ENCODE results near the gene KLK8.

The KLK8 gene, protein sequence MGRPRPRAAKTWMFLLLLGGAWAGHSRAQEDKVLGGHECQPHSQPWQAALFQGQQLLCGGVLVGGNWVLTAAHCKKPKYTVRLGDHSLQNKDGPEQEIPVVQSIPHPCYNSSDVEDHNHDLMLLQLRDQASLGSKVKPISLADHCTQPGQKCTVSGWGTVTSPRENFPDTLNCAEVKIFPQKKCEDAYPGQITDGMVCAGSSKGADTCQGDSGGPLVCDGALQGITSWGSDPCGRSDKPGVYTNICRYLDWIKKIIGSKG

DNA sequence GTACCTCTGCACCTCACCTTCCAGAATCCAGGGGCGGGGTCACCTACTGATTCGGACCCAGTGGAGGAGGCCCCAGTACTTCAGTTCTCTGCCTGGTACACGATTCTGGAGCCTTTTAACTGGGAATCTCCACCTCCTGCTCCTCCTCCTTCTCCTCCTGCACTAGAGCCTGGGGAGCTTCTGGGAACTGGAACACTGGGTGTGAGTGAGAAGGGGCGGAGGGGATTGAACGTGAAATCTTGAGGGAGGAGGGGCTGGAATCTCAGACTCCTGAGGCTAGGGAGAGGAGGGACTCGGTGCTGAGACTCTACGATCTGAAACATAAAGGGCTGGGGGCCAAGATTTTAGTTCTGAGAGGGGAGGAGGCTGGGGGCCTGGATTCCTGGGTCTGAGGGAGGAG is at the start of gene KLK8:
KLK8 (minus strand) TSS at position 90 of the 400 bp plus-strand sequence. CDS start 437 bp downstream, outside the sequence.
- DNase-seq (ENCODE audit: low spot score): no peak

DNA sequence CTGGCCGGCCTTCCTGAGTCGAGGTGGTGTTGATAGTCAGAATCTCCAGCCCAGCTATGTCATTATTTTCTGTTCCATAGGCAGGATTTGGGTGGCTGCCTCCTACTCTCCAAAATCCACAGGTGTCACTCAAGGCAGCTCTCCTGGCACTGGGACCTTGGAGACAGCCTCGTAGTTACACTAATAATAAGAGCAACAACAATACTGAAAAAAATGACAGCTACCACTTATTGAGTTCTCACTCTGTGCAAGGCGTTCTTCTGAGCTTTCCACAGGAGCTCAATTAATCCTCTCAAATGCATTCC is 45.6 kb upstream of the KLK8 start:
- DNase-seq (ENCODE audit: low spot score): no peak

DNA sequence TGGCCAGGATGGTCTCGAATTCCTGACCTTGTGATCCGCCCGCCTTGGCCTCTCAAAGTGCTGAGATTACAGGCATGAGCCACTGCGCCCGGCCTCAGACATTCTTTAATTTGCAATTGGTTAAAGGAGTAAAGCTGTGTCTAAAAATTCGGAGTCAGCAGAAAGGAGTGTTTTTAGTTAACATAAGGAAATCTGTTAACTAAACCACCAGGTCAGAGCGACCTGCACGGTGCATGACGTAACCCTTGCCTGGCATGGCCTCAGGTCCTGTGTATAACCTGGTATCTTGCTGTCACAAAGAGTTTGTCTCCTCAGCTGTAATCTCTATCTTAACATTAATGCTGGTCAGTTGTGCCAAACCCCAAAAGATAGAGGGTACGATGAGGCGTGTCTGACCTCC is 42.9 kb upstream of the KLK8 start:
- DNase-seq (ENCODE audit: low spot score): no peak

DNA sequence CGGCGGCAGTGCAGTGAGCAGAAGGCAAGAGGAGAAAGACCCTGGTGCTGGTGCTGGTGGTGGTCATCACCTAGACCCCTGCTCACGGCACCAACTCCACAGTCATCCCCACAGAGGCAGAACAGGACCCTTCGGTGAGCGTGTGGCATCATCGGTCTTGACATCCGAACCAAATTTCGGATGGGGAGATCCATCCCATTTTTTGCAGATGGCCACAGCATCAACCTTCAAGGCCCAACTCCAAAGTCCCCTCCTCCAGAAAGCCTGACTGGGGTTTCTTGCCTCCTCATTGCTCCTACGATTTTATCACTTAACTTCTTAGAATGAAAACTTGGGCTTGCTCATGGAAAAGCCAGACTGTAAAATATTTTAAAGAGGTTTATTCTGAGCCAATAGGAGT is 42.1 kb upstream of the KLK8 start:
- no peak for DNase-seq (ENCODE audit: low spot score)

DNA sequence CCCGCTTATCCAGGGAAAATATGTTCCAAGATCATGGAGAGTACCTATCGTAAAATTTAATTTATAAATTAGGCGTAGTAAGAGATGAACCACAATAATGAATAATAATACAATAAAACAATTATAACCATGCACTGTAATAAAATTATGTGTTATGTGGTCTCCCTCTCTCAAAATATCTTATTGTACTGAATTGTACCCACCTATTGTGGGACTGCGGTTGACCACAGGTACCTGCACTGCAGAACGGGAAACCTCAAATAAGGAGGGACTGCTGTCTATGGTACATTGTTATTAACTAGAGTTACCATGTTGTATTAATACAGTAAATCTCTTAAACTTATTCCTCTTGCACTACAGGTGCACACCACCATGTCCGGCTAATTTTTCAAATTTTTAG is 38.7 kb upstream of the KLK8 start:
- no peak for DNase-seq (ENCODE audit: low spot score)

DNA sequence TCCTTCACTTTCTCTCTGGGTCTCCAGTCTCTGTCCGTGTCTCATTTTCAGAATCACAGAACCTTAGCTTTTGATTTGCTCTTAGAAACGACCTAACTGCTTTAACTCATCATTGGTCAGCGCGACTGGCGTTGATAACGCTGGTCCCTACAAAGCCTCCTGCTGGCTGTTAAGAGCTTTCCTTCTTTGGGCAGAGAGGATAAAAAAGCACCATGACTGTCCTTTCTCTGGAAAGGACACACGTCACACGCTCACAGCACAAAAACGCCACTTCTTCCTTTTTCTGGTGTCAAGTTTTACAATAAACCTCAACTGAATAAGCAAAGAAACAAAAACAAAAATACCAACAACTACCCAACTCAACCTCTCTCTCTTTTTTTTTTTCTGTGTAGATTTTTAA is 35.1 kb upstream of the KLK8 start:
- no peak for DNase-seq (ENCODE audit: low spot score)

DNA sequence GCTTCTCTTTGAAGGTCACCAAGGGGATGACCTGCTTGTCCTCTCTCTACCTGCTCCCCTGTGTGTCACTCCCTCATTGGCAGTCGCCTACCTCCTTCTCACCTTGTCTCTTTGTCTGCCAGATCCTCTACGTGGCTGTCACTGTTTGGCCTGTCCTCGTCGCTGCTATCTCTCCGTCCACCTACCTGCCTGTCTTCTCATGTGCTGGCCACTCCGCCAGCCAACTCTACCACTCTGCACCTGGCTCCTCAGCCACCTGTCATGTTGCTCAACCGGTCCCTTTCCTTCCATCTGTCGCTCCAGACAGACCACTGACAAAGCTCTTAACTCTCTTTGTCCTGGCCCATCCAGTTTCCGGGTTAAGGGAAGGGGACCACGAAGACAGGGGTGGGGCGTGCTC is 33.3 kb upstream of the KLK8 start, which contains the start of gene KLK12:
KLK12 (minus strand) TSS at position 299 of the 400 bp plus-strand sequence. CDS start 381 bp downstream, outside the sequence.
- DNase-seq (ENCODE audit: low spot score): no peak

DNA sequence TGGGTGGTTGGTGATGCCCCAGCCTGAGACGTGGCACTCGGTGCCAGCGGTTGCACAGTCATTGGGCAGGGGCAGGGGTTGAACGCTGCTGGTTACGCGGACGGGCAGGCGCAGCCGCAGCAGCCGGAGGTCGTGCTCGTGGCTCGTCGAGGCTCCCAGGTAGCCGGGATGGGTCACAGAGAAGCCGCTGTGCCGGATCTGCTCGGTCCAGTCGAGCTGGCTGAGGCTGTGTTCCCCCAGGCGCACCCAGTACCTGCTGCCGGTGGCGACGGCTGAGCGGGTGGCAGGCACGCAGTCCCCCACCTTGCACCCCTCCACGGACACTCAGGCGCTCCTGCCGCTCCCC is 30.4 kb upstream of the KLK8 start:
- DNase-seq (ENCODE audit: low spot score): no peak

DNA sequence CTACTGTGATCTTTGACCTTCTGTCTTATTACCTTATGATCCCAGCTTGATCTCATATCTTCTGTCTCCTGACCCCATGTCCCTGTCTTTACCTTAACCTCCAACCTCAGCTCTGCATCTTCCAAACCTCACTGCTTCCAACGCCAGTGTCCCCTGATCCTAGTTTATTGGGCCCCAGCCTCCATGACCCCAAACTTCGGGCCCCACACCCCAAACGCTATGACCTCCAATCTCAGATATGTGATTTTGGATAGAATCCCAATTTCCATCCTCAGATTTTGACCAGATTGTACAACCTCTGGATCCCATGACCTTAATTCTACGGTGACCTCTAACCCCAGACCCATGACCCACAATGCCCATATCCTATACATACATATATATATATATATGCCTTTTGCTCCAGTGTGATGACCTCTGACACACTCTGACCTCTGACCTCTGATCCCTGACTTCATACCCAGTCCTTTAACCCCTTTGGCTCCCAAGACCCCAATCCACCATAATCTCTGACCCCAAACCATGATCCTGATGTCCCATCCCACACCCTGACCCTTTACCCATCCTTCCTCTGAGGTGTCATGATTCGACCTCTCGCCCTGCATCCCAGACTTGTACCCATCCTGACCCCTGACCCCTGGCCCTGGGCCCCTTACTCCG is 29.9 kb upstream of the KLK8 start:
- DNase-seq (ENCODE audit: low spot score): peak; percentile 4

DNA sequence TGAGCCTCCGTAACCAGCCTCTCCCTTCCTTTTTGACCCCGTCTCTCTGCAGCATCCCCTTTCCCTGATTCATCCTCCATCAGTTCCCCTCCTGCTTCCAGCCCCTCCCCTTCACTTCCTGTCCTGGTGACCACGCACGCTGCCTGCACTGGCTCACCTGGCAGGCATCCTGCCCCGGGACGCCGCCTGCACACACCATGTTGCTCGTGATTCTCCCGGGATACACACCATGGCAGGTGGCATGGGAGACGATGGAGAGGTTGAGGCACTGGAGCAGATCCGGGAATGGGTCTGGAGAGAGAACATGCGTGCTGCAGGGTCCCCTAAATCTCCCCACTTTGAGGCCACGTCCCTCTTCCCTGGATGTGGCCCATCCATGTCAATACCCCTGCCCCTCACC is 29.2 kb upstream of the KLK8 start:
- peak; percentile 6 for DNase-seq (ENCODE audit: low spot score)

DNA sequence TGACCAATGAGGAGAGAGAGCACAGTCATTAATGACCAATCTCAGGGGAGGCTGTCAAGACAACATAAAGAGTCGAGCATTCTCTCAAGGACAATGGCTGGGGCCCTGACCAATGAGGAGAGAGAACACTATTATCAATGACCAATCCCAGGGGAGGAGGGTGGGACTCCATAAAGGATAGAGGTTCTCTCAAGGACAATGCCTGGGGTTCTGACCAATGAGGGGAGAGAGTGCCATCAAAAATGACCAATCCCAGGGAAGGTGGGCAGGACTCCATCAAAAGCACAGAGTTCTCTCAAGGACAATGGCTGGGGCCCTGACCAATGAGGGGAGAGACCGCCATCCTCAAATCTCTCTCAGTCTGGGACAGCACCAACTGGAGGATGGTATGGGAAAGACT is 28.3 kb upstream of the KLK8 start:
- DNase-seq (ENCODE audit: low spot score): no peak

DNA sequence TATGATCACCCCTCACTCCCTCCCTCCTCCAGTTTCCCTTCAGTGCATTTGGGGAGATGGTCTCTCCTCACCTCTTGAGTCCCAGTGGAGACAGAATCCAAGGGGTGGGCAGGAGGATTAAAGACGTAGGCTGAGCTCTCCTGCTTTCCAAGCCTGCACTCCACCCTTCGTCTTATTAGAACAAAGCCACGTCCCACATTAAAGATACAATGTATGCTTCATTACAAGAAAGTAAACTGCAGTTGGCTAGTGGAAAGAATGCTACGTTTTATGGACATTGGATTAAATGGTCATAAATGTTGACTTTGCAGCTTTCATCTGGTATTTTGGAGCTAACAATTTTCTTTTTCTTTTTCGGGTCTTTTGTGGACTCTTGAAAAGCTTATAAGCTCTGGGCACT is 26.5 kb upstream of the KLK8 start:
- no peak for DNase-seq (ENCODE audit: low spot score)

DNA sequence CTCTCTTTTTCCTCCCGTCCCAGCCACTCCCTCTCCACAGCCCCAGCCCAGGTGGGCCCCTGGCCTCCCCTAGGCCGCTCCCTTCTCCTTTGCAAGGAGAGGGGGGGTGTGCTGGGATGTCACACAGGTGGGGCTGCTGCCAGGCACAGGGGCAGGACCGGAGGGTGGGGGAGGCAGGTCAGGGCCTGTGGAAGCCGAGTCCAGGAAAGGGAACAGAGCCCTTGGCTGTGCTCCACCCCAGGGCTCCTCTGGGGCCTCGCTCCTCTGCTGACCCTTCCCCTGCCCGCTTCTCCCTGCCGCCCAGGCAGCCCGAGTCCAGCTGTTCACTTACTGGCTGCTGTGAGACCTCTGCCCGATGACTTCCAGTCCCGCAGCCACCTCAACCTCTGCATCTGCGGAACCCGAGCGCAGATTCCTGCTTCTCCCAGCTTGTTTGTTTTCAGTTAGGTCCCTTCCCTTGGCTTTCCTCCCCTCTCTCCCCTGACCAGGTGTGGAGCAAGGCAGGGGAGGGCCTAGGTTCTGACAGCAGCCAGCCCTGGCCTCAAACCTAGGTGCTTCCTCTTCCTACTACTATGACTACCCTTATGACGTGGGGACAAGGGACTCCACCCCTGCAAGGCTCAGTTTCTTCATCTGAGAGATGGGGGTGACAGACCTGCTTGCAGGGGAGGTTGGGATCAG is 25.9 kb upstream of the KLK8 start:
- no peak for DNase-seq (ENCODE audit: low spot score)

DNA sequence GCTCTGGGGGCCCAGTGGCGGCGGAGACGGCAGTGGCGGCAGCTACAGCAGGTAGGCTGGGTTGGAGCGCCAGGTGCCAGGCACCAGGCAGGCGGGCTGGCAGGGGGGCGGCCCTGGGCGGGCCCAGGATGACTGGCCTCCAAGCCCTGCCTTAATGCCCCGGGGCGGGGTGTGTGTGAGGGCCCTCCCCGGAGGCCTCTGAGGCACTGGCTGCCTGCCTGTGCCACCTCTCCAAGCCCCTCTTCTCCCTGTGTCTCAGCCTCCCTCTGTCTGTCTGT is 25.1 kb upstream of the KLK8 start, which contains the start of gene KLK11:
KLK11 (minus strand) TSS at position 63 of the 278 bp plus-strand sequence. CDS start 985 bp downstream, outside the sequence.
- DNase-seq (ENCODE audit: low spot score): no peak

DNA sequence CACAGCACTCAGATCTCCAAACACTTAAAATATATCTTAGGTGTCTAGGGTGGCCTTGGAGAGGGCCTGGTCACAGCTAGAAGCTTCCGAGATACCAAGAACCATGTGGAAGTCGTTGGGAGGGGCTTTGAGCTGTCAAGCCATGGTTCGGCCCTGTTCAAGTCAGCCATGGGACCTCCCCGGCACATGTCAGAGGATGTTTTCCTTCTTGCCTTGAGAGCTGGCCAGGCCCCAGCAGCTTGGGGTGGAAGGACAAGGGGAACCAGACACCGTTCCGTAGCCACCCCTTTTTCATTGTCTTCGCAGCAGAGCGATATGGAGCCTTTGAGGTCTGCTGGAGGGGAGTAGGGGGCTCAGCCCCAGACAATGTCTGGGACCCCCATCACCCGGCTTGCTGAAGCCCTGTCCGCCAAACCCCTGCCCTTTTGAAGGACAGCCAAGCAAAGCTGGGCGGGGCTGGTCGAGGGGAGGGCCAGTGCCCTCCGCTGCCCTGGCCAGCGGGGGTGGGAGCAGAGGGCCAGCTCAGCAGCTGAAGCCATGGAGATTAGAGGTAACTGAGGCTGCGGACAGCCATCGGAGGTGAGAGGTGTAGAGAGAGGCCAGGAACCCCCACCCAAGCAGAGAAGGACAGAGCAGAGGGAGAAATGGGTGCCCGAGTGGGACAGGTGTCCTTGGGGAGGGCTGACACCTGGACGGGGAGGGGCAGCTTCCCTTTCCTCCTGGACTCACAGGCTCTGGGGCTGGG is 24.6 kb upstream of the KLK8 start:
- DNase-seq (ENCODE audit: low spot score): no peak

DNA sequence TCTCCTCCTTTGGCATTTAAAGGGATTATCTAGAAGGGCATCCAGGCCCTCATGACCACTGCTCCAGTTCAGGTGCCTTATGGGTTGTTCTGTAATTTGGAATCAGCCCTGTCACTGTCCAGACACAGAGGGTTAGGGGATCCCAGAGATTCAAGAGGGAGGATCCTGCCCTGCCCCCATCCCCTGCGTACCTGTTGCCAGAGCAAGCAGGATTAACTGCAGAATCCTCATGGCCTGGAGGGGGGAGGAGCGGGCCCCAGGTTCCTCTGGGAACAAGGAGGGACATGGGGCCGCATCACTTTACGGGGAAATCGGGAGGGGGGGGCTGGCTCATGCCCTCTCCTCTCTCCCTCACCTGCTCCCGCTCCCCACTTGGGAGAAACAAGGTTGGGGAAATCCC is 24.0 kb upstream of the KLK8 start:
- DNase-seq (ENCODE audit: low spot score): no peak

DNA sequence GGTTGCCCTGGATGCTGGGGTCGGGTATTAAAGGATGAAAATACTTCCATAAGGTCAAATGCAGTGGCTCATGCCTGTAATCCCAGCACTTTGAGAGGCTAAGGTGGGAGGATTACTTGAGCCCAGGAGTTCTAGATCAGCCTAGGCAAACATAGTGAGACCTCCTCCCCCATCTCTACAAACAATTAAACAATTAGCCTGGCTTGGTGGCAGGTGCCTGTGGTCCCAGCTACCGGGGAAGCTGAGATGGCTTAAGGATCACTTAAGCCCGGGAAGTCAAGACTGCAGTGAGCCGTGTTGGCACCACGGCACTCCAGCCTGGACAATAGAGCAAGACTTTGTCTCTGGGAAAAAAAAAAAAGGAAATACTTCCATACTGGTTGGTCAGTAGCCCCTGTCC is 23.5 kb upstream of the KLK8 start:
- DNase-seq (ENCODE audit: low spot score): no peak

DNA sequence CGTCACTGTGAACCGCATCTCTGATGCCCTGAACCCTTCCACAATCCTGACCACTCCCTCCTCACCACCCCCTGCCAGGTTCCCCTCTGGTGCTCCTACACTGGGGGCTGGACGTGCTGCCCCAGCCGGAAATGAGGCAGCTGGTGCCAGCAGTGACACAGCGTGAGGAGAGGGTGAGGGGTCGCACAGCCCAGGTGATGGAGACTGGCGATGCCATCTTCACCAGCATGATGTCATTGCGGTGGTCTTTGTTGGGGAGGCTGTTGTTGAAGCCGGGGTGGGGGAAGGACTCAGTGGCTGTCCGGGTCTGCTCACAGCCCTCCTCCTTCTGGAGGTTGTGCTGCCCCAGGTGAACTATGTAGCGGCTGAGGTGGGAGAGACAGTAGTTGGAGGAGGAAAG is 22.5 kb upstream of the KLK8 start:
- DNase-seq (ENCODE audit: low spot score): no peak

DNA sequence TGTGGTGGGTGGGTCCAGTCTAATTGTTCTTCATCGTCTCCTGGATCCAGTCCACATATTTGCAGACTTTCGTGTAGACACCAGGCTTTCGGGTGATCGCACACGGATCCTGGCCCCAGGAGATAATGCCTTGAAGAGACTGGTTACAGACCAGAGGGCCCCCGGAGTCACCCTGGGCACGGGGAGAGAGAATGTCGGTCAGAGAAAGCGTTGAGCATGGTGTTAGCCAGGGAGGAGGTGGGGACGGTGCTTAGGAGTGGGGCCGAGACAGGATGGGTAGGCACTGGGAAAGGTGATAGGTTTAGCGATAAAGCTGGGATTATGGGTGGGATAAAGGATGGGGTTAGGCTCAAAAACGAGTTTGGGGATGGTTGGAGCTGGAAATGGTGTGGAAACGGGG is 21.1 kb upstream of the KLK8 start:
- no peak for DNase-seq (ENCODE audit: low spot score)

DNA sequence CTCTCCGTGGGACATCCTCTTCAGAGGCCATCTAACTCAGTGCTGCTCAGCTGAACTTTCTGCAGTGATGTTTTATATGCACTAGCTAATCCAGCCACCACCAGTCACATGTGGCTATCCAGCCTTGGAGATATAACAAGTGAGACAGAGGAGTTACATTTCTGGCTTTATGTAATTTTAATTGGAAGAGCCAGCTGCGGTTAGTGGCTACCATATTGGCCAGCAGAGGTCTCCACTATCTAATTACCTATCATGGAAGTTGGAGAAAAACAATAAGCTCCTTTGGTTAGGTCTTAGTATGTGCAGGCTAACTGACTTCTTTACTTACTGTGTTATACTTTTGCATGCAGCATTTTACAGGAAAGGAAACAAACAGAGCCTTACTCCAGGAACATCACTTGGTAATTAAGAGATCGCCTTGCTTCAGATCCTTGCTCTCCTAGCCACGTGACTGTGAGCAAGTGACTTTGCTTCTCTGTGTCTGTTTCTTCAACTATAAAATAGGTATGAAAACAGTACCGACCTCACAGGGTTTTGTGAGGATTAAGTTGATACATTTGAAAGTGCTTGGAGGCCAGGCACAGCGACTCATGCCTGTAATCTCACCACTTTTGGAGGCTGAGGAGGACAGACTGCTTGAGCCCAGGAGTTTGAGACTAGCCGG is 19.7 kb upstream of the KLK8 start:
- DNase-seq (ENCODE audit: low spot score): peak; percentile 52

DNA sequence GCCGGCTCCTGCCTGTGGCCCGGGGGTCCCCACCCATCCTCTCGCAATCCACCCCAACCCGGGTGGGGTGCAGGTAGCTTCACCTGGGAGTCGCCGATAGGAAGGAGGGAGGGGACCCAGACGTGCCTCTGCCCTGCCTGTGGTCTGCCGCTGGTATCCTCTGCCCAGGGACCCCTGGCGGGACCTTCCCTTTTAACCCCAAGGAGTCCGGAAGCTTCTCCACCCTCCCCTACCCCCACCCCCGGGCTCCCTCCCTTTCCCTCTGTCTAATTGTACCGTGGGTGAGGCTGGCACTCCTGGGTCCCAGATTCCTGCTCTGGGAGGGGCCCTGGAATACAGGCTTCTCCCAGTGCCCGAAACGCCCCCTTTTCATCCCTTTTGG is 18.1 kb upstream of the KLK8 start, which contains the start of gene KLK10:
KLK10 (minus strand) TSS at position 166 of the 382 bp plus-strand sequence. CDS start 579 bp downstream, outside the sequence.
- DNase-seq (ENCODE audit: low spot score): no peak
